Renal cortex interstitium (tissue), 11 donors: Measurements from ENCODE around the gene CAMKMT. TPM values are rescaled to one million over a fixed set of nuclear protein-coding genes. Genes with fewer than 3 reads are reported as not detected.
"Not testable (repeated sequence)": the region's sequence is repeated elsewhere in the genome, so short reads cannot be mapped to it uniquely, and the experiment has no call there.

ENCODE experiments used
- DNase-seq, 11 donors: peaks; one replicate each; pipeline ENCODE4 v3.0.0-alpha.2; 2013; ENCODE audit warnings: low read depth in 9 of 11, low spot score in 4 of 11; ENCODE audit errors: extremely low read depth in 1 of 11
- polyA plus RNA-seq, 3 donors: library from polyadenylated mRNA; unstranded; fragments of 120-200 nt; gene quantifications; one replicate each; pipeline ENCODE4 v1.2.1, GENCODE V29; 2013; ENCODE audit not compliant: insufficient read length in 3 of 3

The CAMKMT gene
- polyA plus RNA-seq, 3 donors: 13.2 to 14.8 (median 14.5) TPM

- DNase-seq: no peak
Measured at GRCh38 chr2:44349506-44349905, 12.2 kb upstream of the CAMKMT start.

- no peak for DNase-seq
Measured at GRCh38 chr2:44351088-44351487, 10.7 kb upstream of the CAMKMT start.

- DNase-seq: no peak
Measured at GRCh38 chr2:44351676-44352075, 10.1 kb upstream of the CAMKMT start.

GRCh38 chr2:44352510-44352909, 9.2 kb upstream of the CAMKMT start:
- no peak for DNase-seq

GRCh38 chr2:44354761-44355160, 7.0 kb upstream of the CAMKMT start:
- no peak for DNase-seq

GRCh38 chr2:44358503-44358902, 3.2 kb upstream of the CAMKMT start:
- DNase-seq: no peak

GRCh38 chr2:44360749-44361329, 908 bp upstream of the CAMKMT start:
- DNase-seq: peak in 2 of 11 donors; percentile 51 to 57

GRCh38 chr2:44362207-44363015, 664 bp downstream of the CAMKMT start:
- DNase-seq: peak in 8 of 11 donors; percentile 23 to 53 (median 34)

GRCh38 chr2:44364604-44365003, 2.9 kb downstream of the CAMKMT start:
- no peak for DNase-seq

- DNase-seq: no peak
Measured at GRCh38 chr2:44367591-44367990, 5.8 kb downstream of the CAMKMT start.

- DNase-seq: no peak
Measured at GRCh38 chr2:44369392-44369791, 7.6 kb downstream of the CAMKMT start.

- no peak for DNase-seq
Measured at GRCh38 chr2:44371445-44371844, 9.7 kb downstream of the CAMKMT start.

- DNase-seq: no peak
Measured at GRCh38 chr2:44372246-44372645, 10.5 kb downstream of the CAMKMT start.

GRCh38 chr2:44377486-44377885, 15.7 kb downstream of the CAMKMT start:
- DNase-seq: no peak

- DNase-seq: not testable (repeated sequence)
Measured at GRCh38 chr2:44385226-44385625, 23.5 kb downstream of the CAMKMT start.

GRCh38 chr2:44388877-44389276, 27.1 kb downstream of the CAMKMT start:
- no peak for DNase-seq

GRCh38 chr2:44389895-44390294, 28.1 kb downstream of the CAMKMT start:
- no peak for DNase-seq

- peak; percentile 1 to 24 (median 6) for DNase-seq
Measured at GRCh38 chr2:44392338-44392943, 30.7 kb downstream of the CAMKMT start.

GRCh38 chr2:44397447-44398175, 35.9 kb downstream of the CAMKMT start:
- DNase-seq: no peak
